Measurements from ENCODE around the gene RAD51B. TPM values are rescaled to one million over a fixed set of nuclear protein-coding genes. Genes with fewer than 3 reads are reported as not detected.

Gene RAD51B
- total RNA-seq, 1 experiment from 2014 or later: 16.7 TPM

GRCh38 chr14:68655021-68655831 lies 835.6 kb downstream of the RAD51B start:
- no peaks in the 10 kb centered on the region for H4K20me1 ChIP-seq (ENCODE audit: control insufficient read depth, insufficient read depth, insufficient read length)
- H4K8ac ChIP-seq (replicated peaks; ENCODE audit: insufficient read length, low read depth, low read length): no peak overlapping the region
- H3K79me2 ChIP-seq (ENCODE audit: insufficient read depth, low read length): no peaks in the 10 kb centered on the region
- Mint-ChIP-seq H3K4me1 (peaks cover 14 to 23% of the 10 kb centered on the region in 2 experiments), H3K36me3 (ENCODE audit: insufficient read depth in 1 of 3, low read depth in 3 of 3) (no peaks in the 10 kb centered on the region), H3K27me3 (ENCODE audit: low read depth) (peaks cover 3% of the 10 kb centered on the region), H3K9me3 (no peaks in the 10 kb centered on the region), H3K4me3 (no peak overlapping the region), H3K27ac (no peak overlapping the region)
- no peak overlapping the region for H3K4ac ChIP-seq (ENCODE audit: low read depth, low read length)
- H2BK15ac ChIP-seq (ENCODE audit: low read depth, low read length): no peak overlapping the region
- no peak overlapping the region for H2BK12ac ChIP-seq (ENCODE audit: insufficient read length, low read depth, low read length)
- no peak overlapping the region for H2AFZ ChIP-seq (ENCODE audit: low read length)
- H2AK5ac ChIP-seq (ENCODE audit: insufficient read length, low read length): no peak overlapping the region
- no peaks in the 10 kb centered on the region for H3K79me1 ChIP-seq (ENCODE audit: insufficient read depth, low read depth, low read length, poor library complexity, severe bottlenecking)
- no peak overlapping the region for H3T11ph ChIP-seq (ENCODE audit: low read length)
- no peak overlapping the region for H3K4me2 ChIP-seq (ENCODE audit: insufficient read depth, insufficient read length, low read length)
- H3K27me3 ChIP-seq (ENCODE audit: insufficient read depth, low read length): no peaks in the 10 kb centered on the region
- no peaks in the 10 kb centered on the region for H3K4me1 ChIP-seq (ENCODE audit: insufficient read depth, low read length)
- no peak overlapping the region for H4K91ac ChIP-seq (ENCODE audit: insufficient read length, low read depth, low read length)
- DNase-seq: no peak
- no peak overlapping the region for H2BK5ac ChIP-seq (ENCODE audit: insufficient read length, low read length)
- H3K56ac ChIP-seq (ENCODE audit: insufficient read length, low read depth, low read length): no peak overlapping the region
- H3K9me3 ChIP-seq (ENCODE audit: control insufficient read depth, low read depth, low read length): no peaks in the 10 kb centered on the region
- 0 out of 2 replicates have a peak overlapping the region, but pooled peaks have one; percentile 34 for H3K14ac ChIP-seq (ENCODE audit: insufficient read depth, low read length)
- no peak overlapping the region for H3K18ac ChIP-seq (ENCODE audit: insufficient read length, low read depth, low read length)
- H2BK120ac ChIP-seq (ENCODE audit: low read depth, low read length, poor library complexity, severe bottlenecking): no peak overlapping the region
- H3K9ac ChIP-seq (ENCODE audit: extremely low read depth, insufficient read length, low read length): no peak overlapping the region
- no peak for TF ChIP-seq CTCF (conservative IDR thresholded peaks at IDR 0.05)
- no peak overlapping the region for H2BK20ac ChIP-seq (ENCODE audit: low read depth, low read length, poor library complexity, severe bottlenecking)
- no peak overlapping the region for H3K23ac ChIP-seq (ENCODE audit: insufficient read length, low read depth, low read length)
- no peak overlapping the region for H3K27ac ChIP-seq (ENCODE audit: insufficient read length, low read depth, low read length)
- no peaks in the 10 kb centered on the region for H3K23me2 ChIP-seq (ENCODE audit: insufficient read length, low read depth, low read length, poor library complexity, severe bottlenecking)
- no CpG with 5 or more reads among the region's 19 CpGs for WGBS (ENCODE audit: extremely low coverage, insufficient read length, low lambda C conversion rate)
- no peak overlapping the region for H4K5ac ChIP-seq (ENCODE audit: insufficient read length, low read depth, low read length)
